Measurements from ENCODE around the gene ANO2. TPM values are rescaled to one million over a fixed set of nuclear protein-coding genes. Genes with fewer than 3 reads are reported as not detected.
"Not testable (repeated sequence)": the region's sequence is repeated elsewhere in the genome, so short reads cannot be mapped to it uniquely, and the experiment has no call there.

Gene ANO2
- total RNA-seq, 1 donor from 2014 or later: 20.1 TPM

- no peaks in the 10 kb centered on the region for H3K4me1 ChIP-seq
- TF ChIP-seq CTCF (IDR thresholded peaks at IDR 0.05): no peak
- H3K27ac ChIP-seq: no peak overlapping the region
- H3K27me3 ChIP-seq: no peaks in the 10 kb centered on the region
- no peak overlapping the region for H3K4me3 ChIP-seq
- intact Hi-C loops (cut with DNase I): no loop called here
- no peaks in the 10 kb centered on the region for H3K9me3 ChIP-seq
- no peak for DNase-seq (ENCODE audit: low spot score in 2 of 2)
- H3K36me3 ChIP-seq: no peaks in the 10 kb centered on the region
These were observed 284.8 kb downstream of the ANO2 start for GRCh38 chr12:5660238-5660637.

GRCh38 chr12:5658339-5658941 lies 286.6 kb downstream of the ANO2 start:
- H3K27ac ChIP-seq; H3K27me3 ChIP-seq; H3K4me1 ChIP-seq; H3K9me3 ChIP-seq; DNase-seq (ENCODE audit: low spot score in 2 of 2); H3K4me3 ChIP-seq; intact Hi-C loops (cut with DNase I); H3K36me3 ChIP-seq: not testable (repeated sequence)

- no peak overlapping the region for H3K27ac ChIP-seq
- intact Hi-C loops (cut with DNase I): no loop called here
- no peak overlapping the region for H3K4me3 ChIP-seq
- no peaks in the 10 kb centered on the region for H3K36me3 ChIP-seq
- no peak for TF ChIP-seq CTCF (IDR thresholded peaks at IDR 0.05)
- H3K27me3 ChIP-seq: no peaks in the 10 kb centered on the region
- no peaks in the 10 kb centered on the region for H3K9me3 ChIP-seq
- no peaks in the 10 kb centered on the region for H3K4me1 ChIP-seq
- DNase-seq (ENCODE audit: low spot score in 2 of 2): no peak
These were observed 288.2 kb downstream of the ANO2 start for GRCh38 chr12:5656836-5657235.

- no peaks in the 10 kb centered on the region for H3K27me3 ChIP-seq
- no peak overlapping the region for H3K27ac ChIP-seq
- H3K4me3 ChIP-seq: no peak overlapping the region
- no peaks in the 10 kb centered on the region for H3K4me1 ChIP-seq
- DNase-seq (ENCODE audit: low spot score in 2 of 2): no peak
- no peaks in the 10 kb centered on the region for H3K9me3 ChIP-seq
- H3K36me3 ChIP-seq: no peaks in the 10 kb centered on the region
- no peak for TF ChIP-seq CTCF (IDR thresholded peaks at IDR 0.05)
- intact Hi-C loops (cut with DNase I): no loop called here
These were observed 289.9 kb downstream of the ANO2 start for GRCh38 chr12:5655120-5655519.

- no peaks in the 10 kb centered on the region for H3K9me3 ChIP-seq
- no peaks in the 10 kb centered on the region for H3K27me3 ChIP-seq
- intact Hi-C loops (cut with DNase I): no loop called here
- no peaks in the 10 kb centered on the region for H3K36me3 ChIP-seq
- DNase-seq (ENCODE audit: low spot score in 2 of 2): no peak
- no peak overlapping the region for H3K27ac ChIP-seq
- no peak overlapping the region for H3K4me3 ChIP-seq
- TF ChIP-seq CTCF (IDR thresholded peaks at IDR 0.05): no peak
- no peaks in the 10 kb centered on the region for H3K4me1 ChIP-seq
These were observed 291.0 kb downstream of the ANO2 start for GRCh38 chr12:5654019-5654418.

GRCh38 chr12:5650829-5651461 lies 294.1 kb downstream of the ANO2 start:
- no peak for DNase-seq (ENCODE audit: low spot score in 2 of 2)
- no peak overlapping the region for H3K27ac ChIP-seq
- no peak for TF ChIP-seq CTCF (IDR thresholded peaks at IDR 0.05)
- H3K27me3 ChIP-seq: no peaks in the 10 kb centered on the region
- H3K4me1 ChIP-seq: peaks cover 0 to 2% of the 10 kb centered on the region in 2 donors
- H3K4me3 ChIP-seq: no peak overlapping the region
- intact Hi-C loops (cut with DNase I): no loop called here
- no peaks in the 10 kb centered on the region for H3K9me3 ChIP-seq
- H3K36me3 ChIP-seq: no peaks in the 10 kb centered on the region

Measured in ascending aorta (tissue), 2 donors.